ENCODE measurements around the gene FBXO15. TPM values are rescaled to one million over a fixed set of nuclear protein-coding genes. Genes with fewer than 3 reads are reported as not detected.

Gene FBXO15
- total and polyA plus RNA-seq, 2 of the 8 experiments (the other 6 are each of a cell fraction or from before 2014, with no cell fraction given) = 0.84 to 0.85 TPM

DNA sequence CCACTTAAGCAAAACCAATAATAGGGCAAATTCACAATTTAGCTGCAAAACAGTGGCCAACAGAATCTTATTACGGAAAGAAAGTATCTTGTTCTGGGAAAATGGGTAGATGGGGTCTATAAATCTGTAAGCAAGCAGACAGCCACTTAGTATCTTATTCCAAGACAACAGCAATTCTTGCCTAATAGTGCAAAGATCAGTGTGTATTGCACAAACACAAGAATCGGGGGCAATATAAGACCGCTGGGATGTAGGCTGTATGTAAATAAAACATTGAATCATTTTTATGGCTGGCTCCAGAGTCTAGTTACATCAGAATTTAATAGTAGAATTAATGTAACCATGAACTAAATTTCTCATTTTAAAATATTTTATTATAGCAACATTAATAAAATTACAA is 85.6 kb downstream of the FBXO15 start (continued):
- TF ChIP-seq YY1 (IDR thresholded peaks at IDR 0.05; ENCODE audit: low read depth, low read length) (no peak), POU5F1 (IDR thresholded peaks at IDR 0.05; ENCODE audit: low read depth, low read length) (no peak), SP1 (IDR thresholded peaks at IDR 0.05; ENCODE audit: low read depth, low read length) (no peak), SP4 (IDR thresholded peaks at IDR 0.05; ENCODE audit: low read length) (no peak), JUND (IDR thresholded peaks at IDR 0.05; ENCODE audit: low read length) (no peak), SRF (IDR thresholded peaks at IDR 0.05; ENCODE audit: low read depth, low read length) (no peak)
